HEK293T (cell line): ENCODE measurements around the gene SSX2IP.
"Not testable (repeated sequence)": the region's sequence is repeated elsewhere in the genome, so short reads cannot be mapped to it uniquely, and the experiment has no call there.

ENCODE experiments used
- CTCF ChIA-PET: fragments of 350-600 bp; formaldehyde crosslinking; extraction: SDS; loops from one replicate; lab custom pipeline; 2021; ENCODE audit warnings: antibody characterized with exemption, inconsistent platforms; lab: Yijun Ruan, JAX
- POLR2A ChIA-PET: fragments of 350-600 bp; formaldehyde crosslinking; extraction: SDS; loops from one replicate; lab custom pipeline; 2020; ENCODE audit warnings: antibody characterized with exemption, inconsistent platforms; lab: Yijun Ruan, JAX
- DNase-seq: peaks from one replicate; pipeline ENCODE4 v3.0.0; 2012; ENCODE audit warnings: mixed read lengths; ENCODE audit errors: extremely low spot score
- ARNT ChIP-seq: fragments of 450-650 bp; IDR thresholded peaks from 2 replicates; pipeline ENCODE4 v1.6.1; 2017; ENCODE audit warnings: mild to moderate bottlenecking
- BHLHE40 ChIP-seq: fragments of 450-650 bp; IDR thresholded peaks from 2 replicates; pipeline ENCODE4 v1.6.1; 2016; ENCODE audit warnings: mild to moderate bottlenecking, moderate library complexity, borderline replicate concordance
- CTBP1 ChIP-seq: fragments of 450-650 bp; IDR thresholded peaks from 2 replicates; pipeline ENCODE4 v1.6.1; 2016; ENCODE audit warnings: borderline replicate concordance
- ELF4 ChIP-seq: fragments of 450-650 bp; IDR thresholded peaks from 2 replicates; pipeline ENCODE4 v1.6.1; 2017; ENCODE audit warnings: antibody characterized with exemption
- FOXA1 ChIP-seq: fragments of 450-650 bp; IDR thresholded peaks from 2 replicates; pipeline ENCODE4 v1.6.1; 2016; ENCODE audit warnings: mild to moderate bottlenecking
- FOXK2 ChIP-seq: fragments of 450-650 bp; IDR thresholded peaks from 2 replicates; pipeline ENCODE4 v1.6.1; 2016; ENCODE audit warnings: mild to moderate bottlenecking
- FOXM1 ChIP-seq: fragments of 450-650 bp; IDR thresholded peaks from 2 replicates; pipeline ENCODE4 v1.6.1; 2017; ENCODE audit warnings: mild to moderate bottlenecking, borderline replicate concordance
- HDGF ChIP-seq: fragments of 450-650 bp; IDR thresholded peaks from 2 replicates; pipeline ENCODE4 v1.6.1; 2017; ENCODE audit warnings: antibody characterized with exemption, borderline replicate concordance
- L3MBTL2 ChIP-seq: fragments of 450-650 bp; conservative IDR thresholded peaks from 2 replicates; pipeline ENCODE4 v1.6.1; 2016; ENCODE audit warnings: mild to moderate bottlenecking
- LEF1 ChIP-seq: fragments of 450-650 bp; IDR thresholded peaks from 2 replicates; pipeline ENCODE4 v1.6.1; 2017; ENCODE audit warnings: mild to moderate bottlenecking, borderline replicate concordance
- NFRKB ChIP-seq: fragments of 450-650 bp; IDR thresholded peaks from 2 replicates; pipeline ENCODE4 v1.6.1; 2016; ENCODE audit warnings: mild to moderate bottlenecking, moderate library complexity
- SP1 ChIP-seq: fragments of 450-650 bp; IDR thresholded peaks from 2 replicates; pipeline ENCODE4 v1.6.1; 2017
- SUZ12 ChIP-seq: fragments of 450-650 bp; IDR thresholded peaks from 2 replicates; pipeline ENCODE4 v1.6.1; 2016; ENCODE audit warnings: mild to moderate bottlenecking
- TARDBP ChIP-seq: fragments of 450-650 bp; IDR thresholded peaks from 2 replicates; pipeline ENCODE4 v1.6.1; 2016
- ZNF384 ChIP-seq: fragments of 450-650 bp; IDR thresholded peaks from 2 replicates; pipeline ENCODE4 v1.6.1; 2016
- TF ChIP-seq, protein P1 (sequence below): fragments of 450-650 bp; IDR thresholded peaks from 2 replicates; pipeline ENCODE4 v1.6.1; 2016

The SSX2IP gene

GRCh38 chr1:84603941-84604830, 86.1 kb downstream of the SSX2IP start:
- peak; percentile 71 for DNase-seq
- ChIA-PET POLR2A (interaction anchor here (1.1 to 2.8 kb wide), 2 partner anchors 31 to 100 kb away, joined by 3 to 9 read pairs; partner anchors contain the start of gene CTBS), CTCF (interaction anchor here (0.5 to 1.8 kb wide), 22 partner anchors 12 to 695 kb away, joined by 3 to 7 read pairs (median 3); no protein-coding TSS in a partner anchor)
- TF ChIP-seq L3MBTL2 = peak; percentile 82
- TF ChIP-seq, protein P1, sequence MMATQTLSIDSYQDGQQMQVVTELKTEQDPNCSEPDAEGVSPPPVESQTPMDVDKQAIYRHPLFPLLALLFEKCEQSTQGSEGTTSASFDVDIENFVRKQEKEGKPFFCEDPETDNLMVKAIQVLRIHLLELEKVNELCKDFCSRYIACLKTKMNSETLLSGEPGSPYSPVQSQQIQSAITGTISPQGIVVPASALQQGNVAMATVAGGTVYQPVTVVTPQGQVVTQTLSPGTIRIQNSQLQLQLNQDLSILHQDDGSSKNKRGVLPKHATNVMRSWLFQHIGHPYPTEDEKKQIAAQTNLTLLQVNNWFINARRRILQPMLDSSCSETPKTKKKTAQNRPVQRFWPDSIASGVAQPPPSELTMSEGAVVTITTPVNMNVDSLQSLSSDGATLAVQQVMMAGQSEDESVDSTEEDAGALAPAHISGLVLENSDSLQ = no peak
- no peak for TF ChIP-seq NFRKB

GRCh38 chr1:84603223-84603622, 87.0 kb downstream of the SSX2IP start:
- CTCF ChIA-PET = interaction anchor here (0.5 to 1.8 kb wide), 4 partner anchors 43 to 256 kb away, joined by 4 to 6 read pairs (median 4); no protein-coding TSS in a partner anchor
- POLR2A ChIA-PET = interaction anchor here (2.8 kb wide), 1 partner anchor 30 kb away, joined by 9 read pairs; the partner anchor contains the start of gene CTBS
- TF ChIP-seq ELF4 (no peak), SP1 (no peak), TARDBP (no peak), SUZ12 (no peak), L3MBTL2 (no peak), FOXA1 (no peak), HDGF (no peak), CTBP1 (no peak), BHLHE40 (no peak), ZNF384 (no peak), LEF1 (no peak)
- TF ChIP-seq, protein P1 = no peak

GRCh38 chr1:84600796-84601195, 89.5 kb downstream of the SSX2IP start:
- ChIA-PET CTCF (no interaction called here), POLR2A (no interaction called here)
- TF ChIP-seq HDGF (no peak), ZNF384 (no peak), FOXK2 (no peak), ELF4 (no peak), TARDBP (no peak), BHLHE40 (no peak), NFRKB (no peak)

More at GRCh38 chr1:84603223-84603622, 87.0 kb downstream of the SSX2IP start:
- DNase-seq = no peak

GRCh38 chr1:84598846-84599741, 91.2 kb downstream of the SSX2IP start:
- ChIA-PET CTCF (no interaction called here), POLR2A (no interaction called here)
- no peak for DNase-seq
- TF ChIP-seq LEF1 (no peak), BHLHE40 (no peak), FOXM1 (no peak), FOXA1 (no peak), FOXK2 (no peak), HDGF (no peak), SUZ12 (no peak), SP1 (no peak), ZNF384 (no peak)

More at GRCh38 chr1:84600796-84601195, 89.5 kb downstream of the SSX2IP start:
- DNase-seq = no peak

GRCh38 chr1:84598418-84598817, 91.8 kb downstream of the SSX2IP start:
- ChIA-PET CTCF (no interaction called here), POLR2A (no interaction called here)
- DNase-seq = no peak
- TF ChIP-seq, protein P1 = no peak
- TF ChIP-seq SP1 (no peak), CTBP1 (no peak)

GRCh38 chr1:84597011-84597410, 93.2 kb downstream of the SSX2IP start:
- CTCF ChIA-PET = no interaction called here

DNA sequence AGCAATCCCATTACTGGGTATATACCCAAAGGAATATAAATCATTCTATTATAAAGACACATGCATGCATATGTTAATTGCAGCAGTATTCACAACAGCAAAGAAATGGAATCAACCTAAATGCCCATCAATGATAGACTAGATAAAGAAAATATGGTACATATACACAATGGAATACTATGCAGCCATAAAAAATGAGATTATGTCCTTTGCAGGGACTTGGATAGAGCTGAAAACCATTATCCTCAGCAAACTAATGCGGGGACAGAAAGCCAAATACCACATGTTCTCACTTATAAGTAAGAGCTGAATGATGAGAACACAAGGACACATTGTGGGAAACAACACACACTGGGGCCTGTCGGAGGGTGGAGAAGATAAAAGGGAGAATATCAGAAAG, 95.3 kb downstream of the SSX2IP start:
- DNase-seq, POLR2A ChIA-PET, CTCF ChIA-PET: not testable (repeated sequence)

More at GRCh38 chr1:84597011-84597410, 93.2 kb downstream of the SSX2IP start:
- TF ChIP-seq NFRKB (no peak), HDGF (no peak), ARNT (no peak), LEF1 (no peak)
- no peak for DNase-seq
- POLR2A ChIA-PET = no interaction called here
